Esophagus muscularis mucosa (tissue), 4 donors: Measurements from ENCODE around the gene PDE6D. TPM values are rescaled to one million over a fixed set of nuclear protein-coding genes. Genes with fewer than 3 reads are reported as not detected.

Experiments used
- DNase-seq: peaks from one replicate; pipeline ENCODE4 v3.0.0-alpha.2; 2017; ENCODE audit errors: extremely low spot score
- H3K27ac ChIP-seq, 4 donors: fragments of 200-600 bp; sonication (generic); replicated peaks in 1 of 4; 1 replicate in 3 of 4; 2 replicates in 1 of 4; pipeline ENCODE4 v1.5.1; 2016 to 2019; ENCODE audit warnings: mild to moderate bottlenecking in 1 of 4
- H3K27me3 ChIP-seq, 4 donors: fragments of 200-600 bp; sonication (generic); one replicate each; pipeline versions ENCODE4 v1.5.1 to v1.6.0; 2016 to 2019
- H3K36me3 ChIP-seq, 4 donors: fragments of 200-600 bp; sonication (generic); one replicate each; pipeline ENCODE4 v1.5.1; 2016 to 2019
- H3K4me1 ChIP-seq, 4 donors: fragments of 200-600 bp; sonication (generic); one replicate each; pipeline ENCODE4 v1.5.1; 2016 to 2019
- H3K4me3 ChIP-seq, 4 donors: fragments of 200-600 bp; sonication (generic); 1 replicate in 2 of 4; 2 replicates in 2 of 4; pipeline ENCODE4 v1.5.1; 2016 to 2019; ENCODE audit warnings: mild to moderate bottlenecking in 4 of 4, moderate library complexity in 1 of 4
- H3K9me3 ChIP-seq, 4 donors: fragments of 200-600 bp; sonication (generic); 1 replicate in 3 of 4; 2 replicates in 1 of 4; pipeline ENCODE4 v1.5.1; 2016 to 2019
- CTCF ChIP-seq, 3 experiments: fragments of 200-600 bp in 2 of 3; fragments of 450-650 bp in 1 of 3; sonication (generic) in 2 of 3; IDR thresholded peaks; one replicate each; pipeline ENCODE4 v1.5.1; 2017 to 2019; ENCODE audit warnings: antibody characterized with exemption in 3 of 3, mild to moderate bottlenecking in 2 of 3, moderate library complexity in 1 of 3
- EP300 ChIP-seq: sonication (generic); formaldehyde crosslinking; IDR thresholded peaks from one replicate; pipeline ENCODE4 v1.6.1; 2017; ENCODE audit warnings: antibody characterized with exemption
- POLR2A ChIP-seq: fragments of 450-650 bp; IDR thresholded peaks from one replicate; pipeline ENCODE4 v1.6.1; 2017; ENCODE audit warnings: antibody characterized with exemption, moderate library complexity, mild to moderate bottlenecking, low read depth
- POLR2AphosphoS5 ChIP-seq, 2 donors: sonication (generic); formaldehyde crosslinking; IDR thresholded peaks; one replicate each; pipeline ENCODE4 v1.6.1; 2017; ENCODE audit warnings: antibody characterized with exemption in 2 of 2
- WGBS: methylation state at CpG from one replicate; pipeline ENCODE4 v1.1.5; 2018; 5-methylcytosine and 5-hydroxymethylcytosine counted together
- intact Hi-C: fragments of 100-400 bp; cut with DNase I; formaldehyde crosslinking; loops from one replicate; pipeline ENCODE4 v1.15.1; 2023
- total RNA-seq, 4 donors: library from RNA; depleted of rRNA; stranded (reverse); fragments of >200 nt; gene quantifications; one replicate each; pipeline versions ENCODE4 v1.1.0 to v1.2.1, GENCODE V29; 2016

The PDE6D gene
- total RNA-seq, 4 donors from 2014 or later: 28.2 to 33.8 (median 30.0) TPM

GRCh38 chr2:231764760-231765159 is 16.3 kb downstream of the PDE6D start:
- no peaks in the 10 kb centered on the region for H3K27me3 ChIP-seq
- intact Hi-C loops: no loop called here
- 86% methylated on average over 4 of the region's 4 CpGs for whole genome bisulfite sequencing
- DNase-seq: no peak
- H3K27ac ChIP-seq: no peak overlapping the region
- no peaks in the 10 kb centered on the region for H3K9me3 ChIP-seq
- no peak for TF ChIP-seq POLR2A
- no peak for TF ChIP-seq CTCF (IDR thresholded peaks at IDR 0.05)
- TF ChIP-seq POLR2AphosphoS5 (IDR thresholded peaks at IDR 0.05): no peak
- TF ChIP-seq EP300: no peak
- no peak overlapping the region for H3K4me3 ChIP-seq
- no peaks in the 10 kb centered on the region for H3K36me3 ChIP-seq
- H3K4me1 ChIP-seq: peaks cover 0 to 6% (median 0%) of the 10 kb centered on the region in 4 donors

DNA sequence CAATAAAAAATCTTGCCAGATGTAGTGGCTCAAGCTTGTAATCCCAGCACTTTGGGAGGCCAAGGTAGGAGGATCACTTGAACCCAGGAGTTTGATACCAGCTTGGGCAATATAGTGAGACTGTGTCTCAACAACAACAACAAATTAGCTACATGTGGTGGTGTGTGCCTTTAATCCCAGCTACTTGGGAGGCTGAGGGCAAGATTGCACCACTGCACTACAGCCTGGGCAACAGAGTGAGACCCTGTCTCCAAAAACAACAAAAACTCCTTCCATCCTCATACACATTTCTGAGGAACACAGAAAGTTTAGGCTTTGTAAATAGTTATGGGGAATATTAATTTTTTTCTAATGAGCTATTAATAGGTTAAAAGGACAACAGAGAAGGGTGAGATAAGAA is 17.0 kb downstream of the PDE6D start:
- Histone ChIP-seq H3K9me3 (no peaks in the 10 kb centered on the region), H3K27me3 (no peaks in the 10 kb centered on the region), H3K27ac (no peak overlapping the region), H3K36me3 (no peaks in the 10 kb centered on the region), H3K4me1 (peaks cover 0 to 6% (median 0%) of the 10 kb centered on the region in 4 donors), H3K4me3 (no peak overlapping the region)
- intact Hi-C loops: no loop called here
- no peak for DNase-seq
- TF ChIP-seq EP300 (no peak), POLR2AphosphoS5 (IDR thresholded peaks at IDR 0.05) (no peak), CTCF (IDR thresholded peaks at IDR 0.05) (no peak), POLR2A (no peak)

- no peak for TF ChIP-seq EP300
- no peak for TF ChIP-seq CTCF (IDR thresholded peaks at IDR 0.05)
- TF ChIP-seq POLR2AphosphoS5 (IDR thresholded peaks at IDR 0.05): no peak
- TF ChIP-seq POLR2A: no peak
- Histone ChIP-seq H3K27me3 (no peaks in the 10 kb centered on the region), H3K4me1 (peaks cover 0 to 6% (median 0%) of the 10 kb centered on the region in 4 donors), H3K4me3 (no peak overlapping the region), H3K9me3 (no peaks in the 10 kb centered on the region), H3K27ac (no peak overlapping the region), H3K36me3 (no peaks in the 10 kb centered on the region)
- intact Hi-C loops: no loop called here
- WGBS: 87% methylated on average over 2 of the region's 2 CpGs
- no peak for DNase-seq
Observed at GRCh38 chr2:231761735-231762134, 19.3 kb downstream of the PDE6D start.

DNA sequence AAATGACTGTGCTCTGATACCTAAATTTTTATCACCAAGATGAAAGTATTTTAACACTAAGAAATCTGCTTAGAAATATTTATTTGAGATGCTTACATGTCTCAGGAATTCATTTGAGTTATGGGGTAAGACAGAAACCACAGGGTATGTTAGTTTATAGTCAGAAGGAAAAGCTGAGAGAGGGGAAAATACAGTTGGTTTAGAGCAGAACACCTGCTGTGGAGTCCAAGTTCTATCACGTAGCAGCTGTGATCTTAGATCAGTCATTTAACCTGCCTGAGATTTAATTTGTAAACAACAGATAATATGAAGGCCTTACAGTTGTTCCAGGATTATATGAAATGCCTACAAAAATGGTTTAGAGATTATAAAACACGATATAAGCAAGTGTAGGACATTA is 29.0 kb downstream of the PDE6D start:
- no peak for TF ChIP-seq POLR2AphosphoS5 (IDR thresholded peaks at IDR 0.05)
- TF ChIP-seq POLR2A: no peak
- no peak for TF ChIP-seq CTCF (IDR thresholded peaks at IDR 0.05)
- no peak for TF ChIP-seq EP300
- WGBS: 94% methylated on average over 2 of the region's 2 CpGs

More for the DNA sequence above, 29.0 kb downstream of the PDE6D start:
- H3K27ac ChIP-seq: no peak overlapping the region
- intact Hi-C loops: no loop called here
- no peak for DNase-seq
- no peaks in the 10 kb centered on the region for H3K9me3 ChIP-seq
- no peaks in the 10 kb centered on the region for H3K4me1 ChIP-seq
- H3K36me3 ChIP-seq: no peaks in the 10 kb centered on the region
- no peaks in the 10 kb centered on the region for H3K27me3 ChIP-seq
- no peak overlapping the region for H3K4me3 ChIP-seq
